ENCODE results near the gene TUBG2.
A peak's percentile ranks its signal among the peaks of the same experiment; 100 is the strongest.

Gene TUBG2

DNA sequence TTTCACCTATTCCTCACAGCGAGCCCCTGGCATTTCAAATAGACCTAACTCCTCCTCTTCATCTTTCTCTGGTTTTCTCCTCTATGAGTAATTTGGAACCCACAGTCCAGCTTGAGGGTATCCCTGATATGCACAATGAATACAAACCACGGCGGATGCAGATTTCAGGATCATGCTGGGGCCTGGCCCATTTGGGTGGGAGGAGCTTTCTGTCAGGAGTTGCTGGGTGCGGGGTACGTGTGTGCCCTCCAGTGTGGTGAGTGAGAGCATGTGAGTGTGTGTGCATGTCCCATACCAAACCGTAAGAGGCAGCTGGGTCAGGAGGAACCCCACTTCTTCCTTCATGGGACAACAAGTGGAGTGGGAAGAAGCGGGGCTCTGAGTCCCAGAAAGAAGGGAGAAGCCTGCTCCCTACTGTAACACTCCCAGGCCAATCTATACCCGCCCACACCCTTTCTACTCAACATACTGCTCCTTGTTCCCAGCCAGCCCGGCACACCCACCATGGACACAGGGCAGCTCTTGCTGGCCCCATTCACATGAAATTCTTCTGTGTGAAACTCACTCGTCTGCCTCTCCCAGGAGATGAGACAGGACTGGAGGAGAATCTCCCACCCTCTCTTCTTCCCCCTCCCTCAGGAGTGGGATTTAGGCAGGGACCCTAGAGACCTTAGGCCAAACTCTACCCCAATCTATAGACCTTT, 41.7 kb downstream of the TUBG2 start:
- no peak for DNase-seq

DNA sequence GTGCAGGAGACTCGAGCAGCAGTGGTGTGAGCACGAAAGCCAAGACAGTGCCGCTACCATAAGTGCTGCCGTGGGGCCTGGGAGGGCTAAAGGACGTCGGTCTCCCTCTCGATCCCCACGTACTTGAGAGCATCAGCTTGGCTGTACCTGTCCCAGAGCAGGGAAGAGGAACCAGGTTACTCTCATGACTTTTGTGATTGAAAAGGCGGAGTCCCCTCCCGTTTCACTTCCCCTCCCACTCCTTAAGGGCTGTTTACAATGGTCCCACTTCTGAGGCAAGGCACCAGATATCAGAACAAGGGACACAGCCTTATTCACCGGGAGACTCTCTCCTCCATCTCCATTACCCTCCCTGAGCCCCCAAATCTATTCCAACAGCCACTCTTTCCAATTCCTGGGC, 43.4 kb downstream of the TUBG2 start:
- no peak for DNase-seq

DNA sequence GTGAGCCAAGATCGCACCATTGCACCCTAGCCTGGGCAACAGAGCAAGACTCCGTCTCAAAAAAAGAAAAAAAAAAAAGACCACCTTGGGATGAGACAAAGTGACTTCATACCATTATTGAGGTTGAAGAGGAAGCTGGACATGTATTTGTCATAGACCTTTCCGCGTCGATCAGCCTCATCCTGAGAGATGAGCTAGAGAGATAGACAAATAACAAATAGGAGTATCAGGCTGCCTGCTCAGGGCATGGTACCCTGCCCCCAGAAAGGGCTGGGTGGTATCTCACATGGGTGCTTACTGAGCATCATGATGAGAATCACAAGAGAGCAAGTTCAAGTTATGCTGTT, 45.4 kb downstream of the TUBG2 start:
- no peak for DNase-seq

DNA sequence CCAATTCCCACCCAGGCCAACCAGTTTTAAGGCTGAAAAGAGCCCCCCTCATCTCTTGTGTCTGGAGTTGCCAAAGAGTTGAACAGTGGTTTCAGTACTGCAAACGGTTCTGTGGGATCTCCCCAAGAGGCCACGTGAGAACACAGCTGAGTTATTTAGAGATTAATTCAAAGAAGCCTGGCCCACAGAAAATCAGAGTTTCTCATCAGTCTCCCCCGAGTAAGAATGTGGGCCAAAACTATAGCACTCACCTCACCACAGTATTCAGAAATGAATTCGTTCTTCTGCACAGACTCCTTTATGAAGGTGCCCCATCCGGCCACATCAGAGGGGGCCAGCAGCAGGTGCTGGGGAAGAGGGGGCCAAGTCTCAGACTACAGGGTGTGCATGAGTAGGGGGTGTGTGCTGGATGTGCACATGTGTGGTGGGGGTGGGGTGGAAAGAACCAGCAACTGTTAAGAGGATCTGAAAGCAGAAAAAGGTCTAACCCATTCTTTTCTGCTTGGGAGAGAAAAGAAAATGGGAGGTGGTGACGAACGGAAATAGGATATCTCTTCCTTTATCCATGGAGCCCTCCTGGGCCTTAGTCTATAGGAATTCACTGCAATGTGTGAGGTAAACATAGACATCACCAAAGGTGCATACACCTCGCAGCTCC, 45.9 kb downstream of the TUBG2 start:
- DNase-seq: peak; percentile 45

DNA sequence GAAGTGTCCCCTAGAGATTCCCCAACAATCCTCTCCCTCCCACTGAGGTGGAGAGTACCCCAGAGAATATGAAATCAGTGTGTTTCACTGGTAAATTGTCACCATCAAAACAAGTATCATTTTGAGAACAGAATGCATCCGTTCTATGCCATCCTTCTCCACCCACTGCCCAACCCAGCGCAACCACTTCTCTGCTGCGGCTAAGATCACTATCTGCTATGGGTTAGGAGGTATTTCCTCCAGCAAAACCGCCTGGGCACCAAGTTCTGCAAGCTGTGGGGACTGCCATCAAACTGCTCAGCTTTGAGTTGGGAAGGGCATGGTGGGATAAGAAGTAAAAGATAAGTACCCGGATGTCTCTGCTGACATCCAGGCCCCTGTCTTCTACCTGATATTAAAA, 47.6 kb downstream of the TUBG2 start:
- DNase-seq: no peak

DNA sequence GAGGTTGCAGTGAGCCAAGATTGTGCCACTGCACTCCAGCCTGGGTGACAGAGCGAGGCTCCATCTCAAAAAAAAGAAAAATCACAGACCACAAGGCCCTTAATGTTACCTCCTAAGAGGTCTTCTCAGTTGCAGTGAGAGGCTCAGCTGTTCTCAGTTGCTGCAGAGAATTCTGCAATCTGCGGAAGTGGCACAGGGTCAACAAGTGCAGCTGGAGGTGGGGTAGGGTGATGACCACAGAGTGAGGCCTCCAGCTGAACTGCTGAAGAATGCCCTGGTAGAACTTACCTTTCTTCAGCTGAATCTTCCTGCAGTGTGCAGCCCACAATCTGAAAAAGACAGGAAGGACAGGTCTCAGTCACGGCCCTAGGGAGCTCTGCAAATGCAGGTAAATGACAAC, 49.5 kb downstream of the TUBG2 start:
- DNase-seq: peak; percentile 84

DNA sequence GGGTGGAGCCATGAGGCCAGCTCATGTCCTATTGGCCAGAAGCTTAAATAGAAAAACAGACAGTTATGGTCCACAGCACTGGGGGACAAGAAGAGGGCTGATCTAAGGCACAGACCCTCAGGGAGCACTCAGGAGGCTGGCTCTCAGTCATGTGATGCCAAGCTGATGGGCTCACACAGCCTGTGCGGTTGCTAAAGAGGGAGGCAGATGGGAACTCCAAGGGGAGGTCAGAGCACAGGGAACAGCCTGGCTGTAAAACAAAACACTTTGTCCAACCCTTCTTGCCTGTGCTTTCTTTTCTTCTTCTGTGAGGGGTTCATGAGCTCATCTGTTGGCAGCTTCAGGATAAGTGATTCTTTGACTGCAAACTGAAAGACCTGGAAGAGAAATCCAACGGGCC, 50.5 kb downstream of the TUBG2 start:
- DNase-seq: peak; percentile 55
